SU-DHL-6 (cell line): ENCODE measurements around the gene CLDN12.

Experiments
- EZH2phosphoT487 ChIP-seq: fragments of 200-600 bp; sonication (generic), shearing (Covaris generic); conservative IDR thresholded peaks from 2 replicates; pipeline ENCODE4 v1.6.1; 2018; ENCODE audit warnings: mild to moderate bottlenecking, antibody characterized with exemption, low read length, moderate library complexity, mixed read lengths
- TF ChIP-seq, protein P1 (sequence below): fragments of 200-600 bp; sonication (generic); IDR thresholded peaks from one replicate; pipeline ENCODE4 v1.5.1; 2017; ENCODE audit warnings: antibody characterized with exemption, mild to moderate bottlenecking, low read length, moderate library complexity; ENCODE audit not compliant: insufficient read depth, poor library complexity, severe bottlenecking

DNA sequence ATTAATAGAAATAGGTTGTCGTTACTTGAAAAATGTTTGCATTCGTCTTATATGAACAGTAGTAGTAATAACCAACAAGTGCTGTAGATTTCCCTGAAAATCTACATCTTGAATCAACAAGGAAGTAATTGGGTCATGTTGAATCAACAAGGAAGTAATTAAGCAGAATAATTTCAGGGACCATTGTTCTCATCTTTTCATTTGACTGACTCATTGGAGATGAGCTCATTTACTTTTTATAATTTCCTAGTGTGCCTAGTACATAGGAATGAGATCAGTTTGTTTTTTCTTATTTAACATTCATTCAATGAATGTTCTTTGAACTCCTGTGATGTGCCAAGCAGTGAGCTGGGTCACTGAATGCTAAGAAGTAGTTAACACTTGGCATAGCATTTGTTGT, 8.2 kb downstream of the CLDN12 start:
- TF ChIP-seq, protein P1, sequence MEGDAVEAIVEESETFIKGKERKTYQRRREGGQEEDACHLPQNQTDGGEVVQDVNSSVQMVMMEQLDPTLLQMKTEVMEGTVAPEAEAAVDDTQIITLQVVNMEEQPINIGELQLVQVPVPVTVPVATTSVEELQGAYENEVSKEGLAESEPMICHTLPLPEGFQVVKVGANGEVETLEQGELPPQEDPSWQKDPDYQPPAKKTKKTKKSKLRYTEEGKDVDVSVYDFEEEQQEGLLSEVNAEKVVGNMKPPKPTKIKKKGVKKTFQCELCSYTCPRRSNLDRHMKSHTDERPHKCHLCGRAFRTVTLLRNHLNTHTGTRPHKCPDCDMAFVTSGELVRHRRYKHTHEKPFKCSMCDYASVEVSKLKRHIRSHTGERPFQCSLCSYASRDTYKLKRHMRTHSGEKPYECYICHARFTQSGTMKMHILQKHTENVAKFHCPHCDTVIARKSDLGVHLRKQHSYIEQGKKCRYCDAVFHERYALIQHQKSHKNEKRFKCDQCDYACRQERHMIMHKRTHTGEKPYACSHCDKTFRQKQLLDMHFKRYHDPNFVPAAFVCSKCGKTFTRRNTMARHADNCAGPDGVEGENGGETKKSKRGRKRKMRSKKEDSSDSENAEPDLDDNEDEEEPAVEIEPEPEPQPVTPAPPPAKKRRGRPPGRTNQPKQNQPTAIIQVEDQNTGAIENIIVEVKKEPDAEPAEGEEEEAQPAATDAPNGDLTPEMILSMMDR, result no peak
- TF ChIP-seq EZH2phosphoT487, result no peak
